OCI-LY7 (cell line): ENCODE results near the gene MBD3L5.
"Not testable (repeated sequence)": the region's sequence is repeated elsewhere in the genome, so short reads cannot be mapped to it uniquely, and the experiment has no call there.

Experiments
- CTCF ChIP-seq: fragments of 200-600 bp; sonication (generic); conservative IDR thresholded peaks from 2 replicates; pipeline ENCODE4 v1.5.1; 2014; ENCODE audit warnings: mild to moderate bottlenecking, antibody characterized with exemption, low read length, moderate library complexity, mixed read lengths
- EZH2phosphoT487 ChIP-seq: fragments of 200-600 bp; sonication (generic); IDR thresholded peaks from 2 replicates; pipeline ENCODE4 v1.6.1; 2018; ENCODE audit warnings: low read depth, borderline replicate concordance, mild to moderate bottlenecking, mixed run types, antibody characterized with exemption, low read length, moderate library complexity, mixed read lengths

GRCh38 chr19:7051421-7051820, 21.0 kb downstream of the MBD3L5 start:
- TF ChIP-seq CTCF, EZH2phosphoT487: not testable (repeated sequence)
